HG03064 (cell line): Measurements from ENCODE around the gene THRB.
"Not testable (repeated sequence)": the region's sequence is repeated elsewhere in the genome, so short reads cannot be mapped to it uniquely, and the experiment has no call there.

Source experiments
- ATAC-seq: cut with Tn5 transposase; IDR thresholded peaks from one replicate; pipeline ENCODE4 v1.9.1; 2021; ENCODE audit warnings: low read depth; ENCODE audit not compliant: unreplicated experiment

THRB gene

DNA sequence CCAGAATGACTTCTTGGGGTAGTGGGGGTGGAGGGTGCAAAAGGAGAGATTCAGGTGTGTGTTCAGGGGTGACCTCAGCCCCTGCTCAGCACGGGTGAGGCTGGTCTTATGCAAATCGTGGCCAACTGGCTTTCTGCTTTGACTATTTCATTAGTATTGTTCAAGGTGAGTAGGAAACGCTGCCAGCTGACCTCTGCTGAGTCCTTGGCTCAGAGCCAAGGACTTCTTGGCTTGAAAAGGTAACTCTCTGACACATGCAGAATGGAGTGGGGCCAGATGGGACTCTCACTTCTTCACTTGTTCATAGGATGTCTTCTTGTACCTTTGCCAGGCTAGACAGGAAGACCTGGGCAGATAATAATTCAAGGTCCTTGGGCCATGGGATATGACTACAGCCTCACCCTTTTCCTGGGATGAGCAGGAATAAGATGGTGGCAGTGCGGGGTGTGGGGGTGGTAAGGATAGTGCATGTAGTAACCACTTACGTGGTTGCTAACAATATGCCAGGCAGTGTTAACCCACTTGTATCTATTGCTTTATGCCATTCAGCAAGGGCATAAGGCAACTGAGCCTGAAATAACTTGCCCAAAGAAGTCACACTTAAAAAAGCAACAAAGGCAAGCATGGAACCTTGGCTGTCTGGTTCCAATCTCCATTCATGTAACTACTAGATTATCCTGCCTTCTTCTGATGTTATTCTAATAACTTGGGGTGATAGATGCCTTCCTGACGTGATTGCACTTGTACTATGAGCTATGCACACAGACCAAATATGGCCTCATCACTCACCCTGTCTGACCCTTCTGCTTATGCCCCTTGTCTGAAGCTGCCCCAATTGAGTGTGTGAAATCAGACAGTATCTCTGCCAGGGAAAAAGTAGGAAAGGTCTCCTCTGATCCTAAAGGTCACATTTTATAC, 356.4 kb downstream of the THRB start:
- ATAC-seq: no peak

DNA sequence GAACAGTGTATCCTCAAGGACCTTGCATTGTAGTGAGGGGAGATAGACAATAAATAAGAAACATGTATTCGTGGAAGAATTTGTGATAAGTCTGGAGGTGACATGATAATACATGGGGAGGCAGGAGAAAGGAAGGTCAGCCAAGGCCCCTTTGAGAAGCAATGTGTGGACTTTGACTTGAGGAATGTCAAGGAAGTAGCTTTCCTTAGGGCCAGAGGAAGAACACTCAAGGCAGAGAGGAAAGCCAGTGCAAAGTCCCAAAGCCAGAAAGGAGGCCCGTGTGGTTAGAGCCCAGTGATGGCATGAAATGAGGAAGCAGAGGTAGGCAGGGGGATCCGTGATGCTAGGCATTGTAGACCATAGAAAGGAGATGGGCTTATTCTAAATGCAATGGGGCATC, 357.3 kb downstream of the THRB start:
- ATAC-seq: no peak

DNA sequence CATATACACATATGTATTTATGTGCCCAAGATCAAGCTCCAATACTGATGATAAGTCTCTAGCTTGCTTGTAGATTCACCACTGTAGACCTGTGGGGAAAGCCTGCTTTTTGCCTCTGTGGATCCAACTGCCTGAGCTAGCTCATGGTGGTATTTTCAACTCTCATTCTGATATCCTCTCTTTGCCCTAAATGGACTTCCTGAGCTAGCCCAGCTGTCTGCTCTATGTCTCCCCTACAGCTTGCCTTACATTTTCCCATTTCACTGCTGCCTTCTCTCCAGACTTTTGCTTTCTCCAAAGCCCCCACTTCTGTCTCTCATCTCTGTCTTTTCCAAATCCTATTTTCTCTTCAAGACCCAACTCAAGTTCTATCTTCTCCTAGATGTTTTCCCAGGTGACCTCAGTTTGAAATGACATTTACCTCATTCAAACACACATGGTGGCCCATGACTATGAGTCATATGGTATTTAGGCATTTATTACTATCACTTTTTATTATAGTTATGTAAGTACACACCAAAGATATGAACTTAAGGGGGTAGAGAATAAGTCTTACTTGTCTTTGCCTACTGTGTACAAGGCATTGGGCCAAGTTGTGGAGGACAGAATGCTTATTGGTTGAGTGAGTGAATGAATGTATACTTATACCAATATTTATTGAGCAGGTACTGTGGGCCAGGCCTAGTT, 357.9 kb downstream of the THRB start:
- no peak for ATAC-seq

DNA sequence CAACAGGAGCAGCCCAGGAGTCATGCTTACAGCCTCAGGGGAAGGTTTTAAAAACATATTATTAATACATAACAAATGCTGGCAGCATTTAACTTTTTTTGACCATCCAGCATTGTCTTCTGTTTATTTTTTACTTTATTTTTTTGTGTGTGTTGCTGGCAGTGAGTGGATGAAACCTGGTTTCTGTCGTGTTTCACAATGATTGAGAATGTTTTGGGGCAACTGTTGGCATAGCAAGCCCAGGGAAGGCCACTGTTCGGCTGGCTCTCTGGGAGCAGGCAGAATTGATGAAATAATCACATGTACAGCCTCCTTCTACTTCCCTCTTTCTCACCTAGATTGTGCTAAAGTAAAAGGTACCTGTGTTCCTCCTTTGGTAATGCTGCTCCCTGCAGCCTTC, 359.4 kb downstream of the THRB start:
- ATAC-seq: no peak

DNA sequence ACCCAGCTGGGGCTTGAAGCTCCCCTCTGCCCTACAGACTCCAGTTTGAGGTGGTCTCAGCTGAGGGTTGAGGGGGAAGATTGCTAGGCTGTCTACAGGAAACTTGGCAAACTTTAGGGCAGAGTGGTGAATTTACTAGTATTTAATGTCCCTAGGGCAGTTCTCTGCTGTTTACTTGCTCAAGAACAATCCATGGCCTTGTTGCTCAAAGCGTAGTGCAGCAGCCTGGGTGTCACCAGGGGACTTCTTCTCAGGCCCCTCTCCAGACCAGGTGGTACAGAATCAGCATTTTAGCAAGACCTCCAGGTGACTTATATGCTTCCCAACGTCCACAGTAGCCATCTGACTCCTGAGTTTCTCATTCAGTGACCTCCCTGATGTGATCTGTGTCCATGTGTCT, 360.7 kb downstream of the THRB start:
- ATAC-seq: no peak

DNA sequence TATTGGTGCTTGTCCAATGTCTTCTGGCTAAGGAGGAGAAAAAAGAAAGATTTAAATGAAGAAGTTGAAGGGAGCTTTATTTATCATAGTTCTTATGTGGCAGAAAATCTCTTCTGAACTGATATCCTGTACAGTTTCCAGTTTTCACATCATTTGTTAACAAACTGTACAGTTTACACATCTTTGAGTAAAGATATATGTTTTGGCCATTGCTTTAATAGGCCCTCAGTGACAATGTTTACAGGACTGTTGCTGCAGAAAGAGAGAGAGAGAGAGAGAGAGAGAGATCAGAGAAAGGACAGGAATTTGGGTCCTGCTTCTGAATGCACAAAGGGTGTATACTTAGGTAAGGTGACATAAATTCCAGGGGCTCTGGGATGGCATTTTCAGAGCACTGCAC, 361.2 kb downstream of the THRB start:
- no peak for ATAC-seq

DNA sequence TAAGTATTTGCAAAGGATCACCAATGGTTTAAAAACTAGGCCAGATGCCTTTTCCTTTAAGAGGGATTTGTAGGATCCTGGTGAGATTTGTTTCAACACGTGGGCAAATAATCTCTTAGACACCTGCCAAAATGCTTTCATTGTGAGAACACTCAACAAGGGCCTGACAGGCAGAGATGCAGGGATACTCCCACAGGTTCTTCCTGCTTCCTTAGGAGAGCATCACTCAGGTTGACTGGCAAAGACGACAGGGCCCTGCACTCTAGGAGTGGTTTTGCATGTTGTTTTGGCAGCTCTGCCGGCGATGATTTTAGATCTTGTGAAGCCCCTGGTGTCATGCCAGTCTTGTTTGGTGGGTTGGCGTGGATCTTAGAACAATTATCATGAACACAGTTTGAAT, 365.1 kb downstream of the THRB start:
- ATAC-seq: no peak

DNA sequence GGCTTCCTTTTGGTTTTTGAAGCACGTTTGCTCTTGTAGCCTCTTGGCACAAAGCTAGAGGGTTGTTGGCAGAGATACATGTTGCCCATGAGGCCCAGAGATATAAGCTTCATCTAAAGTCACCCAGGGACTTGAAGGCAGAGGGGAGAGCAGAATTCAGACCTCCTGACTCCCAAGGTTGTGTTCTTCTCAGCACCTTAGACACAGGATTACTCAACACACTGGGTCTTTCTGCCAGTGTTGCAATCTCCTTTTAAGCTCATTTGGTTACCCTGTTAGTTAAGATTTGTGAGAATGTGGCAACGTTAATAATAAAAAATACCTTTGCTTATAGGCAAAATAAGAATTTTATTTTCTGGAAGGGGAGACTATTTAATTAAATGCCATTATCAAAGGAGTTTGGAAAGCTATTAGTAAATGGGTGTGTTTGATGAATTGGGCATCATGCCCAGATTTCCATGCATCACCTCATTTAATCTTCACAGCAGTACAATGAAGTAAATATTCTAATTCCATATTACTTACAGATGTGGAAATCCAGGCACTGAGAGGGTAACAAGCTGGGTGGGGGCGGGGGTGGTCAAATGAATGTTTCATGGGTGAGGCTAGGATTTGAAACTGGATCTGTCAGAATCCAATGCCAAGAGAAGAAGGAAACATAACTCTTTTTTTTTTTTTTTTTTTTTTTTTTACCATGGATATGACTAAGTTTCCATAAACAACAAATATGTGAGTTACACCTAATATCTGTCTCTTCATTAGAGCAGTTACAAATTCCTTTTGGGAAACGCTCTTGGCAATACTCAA, 366.2 kb downstream of the THRB start:
- no peak for ATAC-seq

DNA sequence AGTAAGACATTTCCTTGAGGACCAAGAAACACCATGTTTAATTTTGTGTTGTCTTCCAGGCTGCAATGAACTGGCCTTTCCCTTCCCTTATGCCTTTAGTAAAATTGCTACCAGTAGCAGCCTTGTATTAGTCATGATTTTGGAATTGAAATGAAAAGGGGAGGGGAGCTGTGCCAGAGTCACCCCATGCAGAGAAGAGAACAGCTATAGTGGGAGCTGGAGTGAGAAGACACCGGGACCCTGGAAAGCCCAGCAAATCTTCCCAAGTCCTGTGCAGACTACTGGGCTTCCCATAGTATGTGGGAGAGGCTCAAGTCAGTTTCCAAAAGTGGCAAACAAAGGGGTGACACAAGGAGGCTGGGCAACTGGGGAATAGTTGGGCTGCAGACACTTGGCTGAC, 371.1 kb downstream of the THRB start:
- no peak for ATAC-seq

DNA sequence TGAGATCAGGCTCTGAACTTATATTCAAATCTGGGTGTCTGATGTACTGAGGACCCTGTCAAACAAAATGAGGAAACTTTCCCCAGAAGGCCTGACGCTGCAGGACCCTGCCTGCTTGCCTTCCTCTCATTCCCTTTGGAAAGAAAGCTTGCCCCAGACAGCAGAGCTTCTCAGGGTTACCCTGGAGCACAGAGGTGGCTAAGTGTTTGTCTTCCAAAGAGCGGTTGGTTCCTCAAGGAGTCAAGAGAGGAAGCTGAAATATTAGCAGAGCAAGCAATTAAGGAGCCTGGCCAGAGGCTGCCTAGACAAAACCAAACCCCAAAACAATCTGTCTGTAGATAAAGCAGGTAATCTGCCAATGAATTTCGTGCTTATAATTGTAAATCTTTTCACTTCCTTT, 374.2 kb downstream of the THRB start:
- no peak for ATAC-seq

DNA sequence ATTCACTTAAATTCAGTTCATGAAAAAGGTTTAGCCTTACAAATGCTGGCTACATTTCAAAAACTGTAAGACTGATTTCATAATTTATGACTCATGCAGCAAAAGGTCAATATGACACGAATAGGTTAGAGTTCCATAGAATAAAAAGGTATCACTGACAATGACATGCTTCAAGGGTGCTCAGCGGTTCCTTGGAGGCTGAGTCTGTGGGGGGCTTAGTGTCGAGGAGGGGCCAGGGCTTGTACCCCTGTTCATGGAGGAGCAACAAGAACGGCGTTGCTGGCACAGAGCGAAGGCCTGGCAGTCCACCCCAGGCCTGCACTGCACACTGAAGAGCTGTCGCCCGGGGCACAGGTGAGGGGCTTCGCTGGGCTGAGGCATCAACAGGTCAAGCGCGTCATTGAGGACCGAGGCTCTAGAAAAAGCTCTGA, 375.3 kb downstream of the THRB start:
- no peak for ATAC-seq

DNA sequence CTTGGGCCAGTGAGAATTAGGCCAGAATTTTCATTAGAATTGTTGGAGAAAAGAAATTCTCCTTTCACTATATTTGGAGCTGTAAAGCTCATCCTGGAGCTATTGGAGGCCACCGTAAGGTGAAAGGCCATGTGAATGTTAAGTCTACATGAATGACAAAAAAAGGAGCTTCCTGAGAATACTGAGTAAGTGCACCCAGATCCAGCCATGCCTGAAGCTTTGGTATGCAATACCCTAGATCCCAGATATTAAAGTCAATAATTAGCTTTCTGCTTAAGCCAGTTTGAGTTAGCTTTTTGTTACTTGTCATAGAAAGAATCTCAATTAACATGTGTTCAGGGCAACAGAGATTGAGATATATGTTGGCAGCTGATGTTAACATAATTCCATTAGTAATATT, 377.1 kb downstream of the THRB start:
- ATAC-seq: no peak

DNA sequence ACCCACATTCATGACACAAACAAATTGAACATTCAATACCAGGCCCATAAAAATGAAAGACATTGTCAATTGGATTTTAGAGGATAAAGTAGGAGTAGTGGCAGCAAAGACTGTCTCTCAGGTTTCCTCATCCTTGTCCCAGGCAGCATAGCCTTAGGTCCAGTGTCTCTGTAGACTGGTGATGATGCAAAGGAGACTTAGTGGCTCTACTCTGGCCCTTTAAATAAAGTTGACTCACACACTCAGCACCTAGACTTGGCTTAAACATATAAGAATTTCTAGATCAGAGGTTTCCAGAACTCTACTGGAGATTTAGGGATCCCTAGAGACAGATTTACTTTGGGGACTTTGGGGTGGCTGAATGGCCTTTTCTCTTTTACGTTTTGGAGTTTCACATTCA, 382.9 kb downstream of the THRB start:
- ATAC-seq: no peak

DNA sequence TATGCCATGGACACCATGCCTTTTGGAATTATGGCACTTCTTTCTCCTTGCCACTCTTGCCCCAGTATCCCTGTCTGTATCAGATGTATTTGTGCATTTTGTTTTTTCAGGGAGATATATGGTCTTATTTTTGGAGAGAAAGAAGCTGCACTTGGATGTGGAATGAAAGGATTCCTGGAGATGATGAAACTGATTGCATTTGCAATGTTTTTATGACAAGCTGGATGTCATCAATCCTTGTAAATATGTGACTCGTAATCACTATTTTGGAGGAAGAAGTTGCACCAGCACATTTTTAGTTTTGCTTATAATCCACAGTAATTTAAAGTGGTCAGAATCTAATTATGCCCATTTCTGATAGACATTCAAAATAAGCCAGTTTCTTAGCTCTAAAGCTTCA, 384.6 kb downstream of the THRB start:
- no peak for ATAC-seq

DNA sequence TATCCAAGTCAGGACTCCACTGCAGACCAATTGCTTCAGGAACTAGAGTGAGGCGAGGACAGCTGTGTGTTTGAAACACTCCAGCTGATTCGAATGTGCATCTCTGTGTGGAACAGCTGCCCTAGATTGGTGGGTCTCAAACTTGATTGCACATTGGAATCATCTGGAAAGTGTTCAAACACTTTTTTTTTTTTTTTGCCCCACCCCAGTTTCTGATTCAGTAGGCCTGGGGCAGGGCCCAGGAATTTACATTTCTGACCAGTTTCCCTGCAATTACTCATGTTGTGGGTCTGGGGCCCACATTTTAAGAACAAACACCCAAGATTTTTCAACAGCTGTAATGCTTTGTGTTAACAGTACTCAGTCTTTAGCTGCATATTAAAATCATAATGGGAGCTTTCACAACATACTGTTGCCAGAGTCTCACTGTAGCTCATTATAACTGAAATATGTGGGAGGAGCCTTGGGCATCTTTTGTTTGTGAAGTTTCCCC, 392.9 kb downstream of the THRB start:
- no peak for ATAC-seq

DNA sequence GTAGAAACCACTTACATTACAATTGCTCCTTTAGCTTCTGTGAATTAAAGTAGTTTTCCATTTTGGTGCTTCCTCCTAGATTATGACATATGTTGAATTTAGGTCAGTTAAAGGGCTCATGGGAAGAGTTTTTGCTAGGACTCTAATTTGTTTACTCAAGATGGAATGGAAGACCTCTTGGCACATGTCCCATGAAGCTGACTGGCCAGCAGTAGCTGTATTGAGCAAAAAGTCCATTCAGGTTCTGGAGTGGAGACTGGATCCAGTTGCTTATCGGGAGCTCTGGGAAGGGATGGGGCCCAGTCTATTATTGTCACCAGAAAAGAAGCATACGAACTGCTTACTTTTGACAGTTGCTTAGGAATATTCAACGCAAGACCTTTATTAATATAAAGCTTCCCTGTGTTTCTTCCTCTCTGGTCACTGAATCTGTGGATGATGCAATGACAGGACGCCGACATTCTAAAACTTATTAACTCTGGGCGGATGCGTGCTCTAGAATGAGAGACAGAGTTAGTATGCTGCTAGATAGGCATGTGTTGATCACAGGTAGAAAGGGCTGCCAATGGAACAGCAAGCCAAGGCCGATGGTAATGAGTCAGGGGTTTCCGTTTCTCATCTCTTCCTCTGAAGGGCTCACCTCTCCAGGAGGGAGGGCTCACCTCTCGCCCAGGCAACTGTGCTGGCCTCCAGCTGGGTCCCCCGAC, 393.8 kb downstream of the THRB start:
- ATAC-seq: no peak

DNA sequence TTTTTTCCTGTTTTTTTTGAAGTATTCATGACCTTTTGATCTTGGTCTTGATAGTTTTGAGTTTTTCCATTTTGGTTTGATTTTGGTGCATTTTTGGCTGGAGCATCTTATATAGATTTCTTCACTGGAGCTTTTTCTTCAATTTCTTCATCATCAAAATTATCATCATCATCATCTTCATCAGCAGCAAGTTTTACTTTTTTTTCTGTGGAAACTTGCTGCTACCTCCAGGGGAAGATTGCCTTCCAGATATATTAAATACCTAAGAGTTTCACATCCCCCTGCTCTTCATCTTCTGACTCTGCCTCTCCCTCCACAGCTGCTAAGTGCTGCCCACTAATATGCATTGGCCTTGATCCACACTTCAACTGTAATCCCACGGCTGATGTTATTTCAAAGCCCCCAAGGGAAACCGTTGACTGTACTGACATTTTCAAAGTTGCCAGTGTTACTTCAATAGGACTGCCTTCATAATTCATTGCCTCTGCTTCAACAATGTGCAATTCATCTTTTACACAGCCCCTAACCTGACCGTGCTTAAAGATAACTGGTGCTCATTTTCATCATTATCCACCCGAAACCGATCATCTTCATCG, 397.9 kb downstream of the THRB start:
- ATAC-seq: no peak

DNA sequence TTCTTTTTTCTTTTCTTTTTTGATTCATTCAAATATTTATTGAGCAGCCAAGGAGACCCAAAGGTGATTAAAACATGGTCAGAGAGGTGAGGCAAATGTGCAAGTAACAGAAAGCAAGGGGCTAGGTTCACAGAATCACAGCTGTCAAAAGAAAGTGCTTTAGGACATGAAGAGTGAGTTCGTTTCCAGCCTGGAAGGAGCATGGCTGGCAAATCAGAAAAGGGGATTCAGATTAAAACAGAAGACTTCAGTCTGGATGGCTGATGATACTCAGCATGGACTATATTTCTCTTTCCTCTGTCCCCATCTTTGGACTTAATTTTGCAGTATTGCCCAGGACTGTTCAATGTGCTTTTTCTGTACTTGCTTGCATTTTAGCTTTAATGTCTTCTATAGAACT, 398.4 kb downstream of the THRB start:
- ATAC-seq: no peak

DNA sequence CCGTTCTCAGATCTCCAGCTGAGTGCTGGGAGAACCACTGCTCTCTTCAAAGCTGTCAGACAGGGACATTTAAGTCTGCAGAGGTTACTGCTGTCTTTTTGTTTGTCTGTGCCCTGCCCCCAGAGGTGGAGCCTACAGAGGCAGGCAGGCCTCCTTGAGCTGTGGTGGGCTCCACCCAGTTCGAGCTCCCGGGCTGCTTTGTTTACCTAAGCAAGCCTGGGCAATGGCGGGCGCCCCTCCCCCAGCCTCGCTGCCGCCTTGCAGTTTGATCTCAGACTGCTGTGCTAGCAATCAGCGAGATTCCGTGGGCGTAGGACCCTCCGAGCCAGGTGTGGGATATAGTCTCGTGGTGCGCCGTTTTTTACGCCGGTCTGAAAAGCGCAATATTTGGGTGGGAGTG, 399.8 kb downstream of the THRB start:
- ATAC-seq: not testable (repeated sequence)

DNA sequence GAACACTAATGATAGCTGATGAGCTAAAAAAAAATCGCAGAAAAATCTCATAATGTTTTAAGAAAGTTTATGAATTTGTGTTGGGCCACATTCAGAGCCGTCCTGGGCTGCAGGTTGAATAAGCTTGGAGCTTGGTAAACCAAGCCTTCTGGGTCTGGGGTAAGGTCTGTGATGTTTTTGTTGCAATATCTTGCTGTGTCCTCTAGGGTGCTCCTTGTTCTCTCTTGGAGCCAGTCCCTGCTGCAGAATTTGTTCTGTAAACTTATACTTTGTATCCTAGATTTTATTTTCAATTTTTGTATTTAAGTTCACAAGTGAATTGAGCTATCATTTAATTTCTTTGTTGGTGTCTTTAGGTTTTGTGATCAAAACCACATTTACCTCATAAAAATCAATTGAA, 405.9 kb downstream of the THRB start:
- ATAC-seq: no peak
